Activated naive CD8-positive, alpha-beta T cell treated with anti-CD3 and anti-CD28 coated beads, Interleukin-2, amount 50 U/mL, for 24 hours (primary cell): ENCODE results near the gene OTOGL.
A peak's percentile ranks its signal among the peaks of the same experiment; 100 is the strongest.
"Not testable (repeated sequence)": the region's sequence is repeated elsewhere in the genome, so short reads cannot be mapped to it uniquely, and the experiment has no call there.

Experiments used
- ATAC-seq: fragments of 150-1000 bp; cut with Tn5 transposase; one replicate; pipeline ENCODE4 v1.10.0; 2021
- DNase-seq: peaks from one replicate; pipeline ENCODE4 v3.0.0; 2021
- H3K27ac Mint-ChIP-seq: one replicate; pipeline ENCODE4 v1.8.0; 2021; ENCODE audit warnings: mild to moderate bottlenecking, mixed read lengths
- H3K27me3 Mint-ChIP-seq: one replicate; pipeline ENCODE4 v1.8.0; 2021; ENCODE audit warnings: mixed read lengths
- H3K36me3 Mint-ChIP-seq: one replicate; pipeline ENCODE4 v1.8.0; 2021; ENCODE audit warnings: low read depth, mixed read lengths
- H3K4me1 Mint-ChIP-seq: one replicate; pipeline ENCODE4 v1.8.0; 2021; ENCODE audit warnings: mixed read lengths
- H3K4me3 Mint-ChIP-seq: one replicate; pipeline ENCODE4 v1.8.0; 2021; ENCODE audit warnings: mild to moderate bottlenecking, moderate library complexity, mixed read lengths
- H3K9me3 Mint-ChIP-seq: one replicate; pipeline ENCODE4 v1.8.0; 2021; ENCODE audit warnings: mixed read lengths

The OTOGL gene

DNA sequence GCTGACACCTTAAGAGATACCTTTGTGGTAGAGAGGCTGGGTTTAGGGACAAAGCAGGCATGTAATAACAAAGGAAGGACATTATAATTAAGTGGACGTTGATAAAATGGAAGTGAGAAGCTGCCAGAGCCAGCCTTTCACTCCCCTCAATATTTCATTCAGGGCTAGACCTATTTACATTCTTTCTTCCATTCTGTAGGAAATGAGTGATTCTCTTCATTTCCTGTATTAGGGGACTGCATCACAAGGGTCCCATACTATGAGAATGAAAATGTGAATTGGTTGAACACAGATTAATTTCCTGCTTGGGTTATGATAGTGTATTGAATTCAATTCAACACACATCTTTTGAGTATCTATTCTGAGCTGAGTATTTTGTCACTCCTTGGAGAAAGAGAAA, 143.0 kb downstream of the OTOGL start:
- DNase-seq (no peak), ATAC-seq (no peak)
- no peak overlapping the region for H3K4me3 Mint-ChIP-seq
- no peaks in the 10 kb centered on the region for H3K4me1 Mint-ChIP-seq
- H3K27me3 Mint-ChIP-seq, result no peaks in the 10 kb centered on the region
- H3K27ac Mint-ChIP-seq, result no peak overlapping the region
- peaks cover 2% of the 10 kb centered on the region for H3K36me3 Mint-ChIP-seq
- H3K9me3 Mint-ChIP-seq, result peaks cover 6% of the 10 kb centered on the region

DNA sequence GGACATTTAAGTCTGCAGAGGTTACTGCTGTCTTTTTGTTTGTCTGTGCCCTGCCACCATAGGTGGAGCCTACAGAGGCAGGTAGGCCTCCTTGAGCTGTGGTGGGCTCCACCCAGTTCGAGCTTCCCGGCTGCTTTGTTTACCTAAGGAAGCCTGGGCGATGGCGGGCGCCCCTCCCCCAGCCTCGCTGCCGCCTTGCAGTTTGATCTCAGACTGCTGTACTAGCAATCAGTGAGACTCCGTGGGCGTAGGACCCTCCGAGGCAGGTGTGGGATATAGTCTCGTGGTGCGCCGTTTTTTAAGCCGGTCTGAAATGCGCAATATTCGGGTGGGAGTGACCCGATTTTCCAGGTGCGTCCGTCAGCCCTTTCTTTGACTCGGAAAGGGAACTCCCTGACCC, 150.2 kb downstream of the OTOGL start:
- not testable (repeated sequence) for H3K27ac Mint-ChIP-seq, H3K36me3 Mint-ChIP-seq, H3K27me3 Mint-ChIP-seq, H3K9me3 Mint-ChIP-seq, ATAC-seq, H3K4me1 Mint-ChIP-seq, H3K4me3 Mint-ChIP-seq, DNase-seq

DNA sequence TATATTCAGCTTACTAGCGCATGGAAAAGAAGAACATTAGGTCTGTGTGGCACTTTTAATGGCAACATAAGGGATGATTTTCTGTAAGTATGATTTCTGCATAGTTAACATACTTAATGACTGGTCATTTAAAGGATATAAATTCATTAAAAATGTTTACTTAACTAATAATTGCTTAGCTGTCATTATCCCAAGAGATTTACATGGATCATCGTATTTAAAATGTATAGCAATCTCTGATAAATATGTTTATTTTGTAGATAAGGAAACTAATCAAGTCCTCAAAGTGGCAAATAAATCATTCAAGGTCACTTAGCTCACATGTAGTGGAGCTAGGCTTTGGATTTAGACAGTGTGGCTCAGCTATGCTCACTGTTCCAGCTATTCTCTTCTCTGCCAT, 158.6 kb downstream of the OTOGL start:
- H3K4me3 Mint-ChIP-seq, result no peak overlapping the region
- no peaks in the 10 kb centered on the region for H3K36me3 Mint-ChIP-seq
- no peaks in the 10 kb centered on the region for H3K9me3 Mint-ChIP-seq
- H3K27ac Mint-ChIP-seq, result no peak overlapping the region
- H3K27me3 Mint-ChIP-seq, result peaks cover 12% of the 10 kb centered on the region
- ATAC-seq, result no peak
- no peak for DNase-seq
- H3K4me1 Mint-ChIP-seq, result no peaks in the 10 kb centered on the region

DNA sequence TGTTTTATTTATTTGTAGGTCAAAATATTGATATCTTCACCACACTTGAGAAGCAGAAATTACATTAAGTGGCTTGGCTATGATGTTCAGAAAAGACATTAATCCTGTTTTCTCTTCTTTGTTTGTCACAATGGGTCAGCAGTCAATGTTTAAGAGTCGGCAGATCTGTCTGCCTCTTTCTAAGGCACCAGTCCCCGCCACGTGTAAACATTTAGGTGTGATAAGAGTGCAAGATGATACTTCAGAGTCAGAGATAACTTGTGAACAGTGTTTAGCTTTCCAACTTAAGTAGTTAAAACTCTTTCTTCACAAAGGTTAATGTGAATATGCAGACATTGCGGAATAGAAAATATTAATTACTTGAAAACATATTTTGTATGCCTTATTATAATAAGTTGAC, 160.9 kb downstream of the OTOGL start:
- H3K36me3 Mint-ChIP-seq, result no peaks in the 10 kb centered on the region
- DNase-seq (no peak), ATAC-seq (no peak)
- H3K4me3 Mint-ChIP-seq, result no peak overlapping the region
- peaks cover 17% of the 10 kb centered on the region for H3K27me3 Mint-ChIP-seq
- no peaks in the 10 kb centered on the region for H3K9me3 Mint-ChIP-seq
- H3K27ac Mint-ChIP-seq, result no peak overlapping the region
- H3K4me1 Mint-ChIP-seq, result no peaks in the 10 kb centered on the region

DNA sequence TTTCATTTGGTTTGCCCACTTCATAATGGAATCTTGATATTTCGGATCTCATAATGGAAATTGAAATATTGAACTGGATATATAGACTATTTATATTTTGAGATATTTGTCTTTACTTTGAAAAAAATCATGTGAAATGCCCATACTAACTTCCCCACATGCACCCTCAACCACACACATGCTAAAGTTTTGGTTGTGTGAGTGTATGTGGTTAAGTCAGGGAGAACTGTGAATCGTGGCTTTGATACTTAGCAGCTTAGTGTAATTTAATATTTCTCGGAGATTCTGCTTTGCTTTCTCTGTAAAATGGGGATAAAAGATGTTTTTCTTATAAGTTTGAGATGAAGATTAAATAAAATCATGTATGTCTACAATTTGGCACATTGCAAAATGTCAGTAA, 162.1 kb downstream of the OTOGL start:
- H3K36me3 Mint-ChIP-seq, result no peaks in the 10 kb centered on the region
- DNase-seq (no peak), ATAC-seq (no peak)
- no peaks in the 10 kb centered on the region for H3K4me1 Mint-ChIP-seq
- H3K4me3 Mint-ChIP-seq, result no peak overlapping the region
- H3K27ac Mint-ChIP-seq, result no peak overlapping the region
- no peaks in the 10 kb centered on the region for H3K9me3 Mint-ChIP-seq
- peaks cover 18% of the 10 kb centered on the region for H3K27me3 Mint-ChIP-seq

DNA sequence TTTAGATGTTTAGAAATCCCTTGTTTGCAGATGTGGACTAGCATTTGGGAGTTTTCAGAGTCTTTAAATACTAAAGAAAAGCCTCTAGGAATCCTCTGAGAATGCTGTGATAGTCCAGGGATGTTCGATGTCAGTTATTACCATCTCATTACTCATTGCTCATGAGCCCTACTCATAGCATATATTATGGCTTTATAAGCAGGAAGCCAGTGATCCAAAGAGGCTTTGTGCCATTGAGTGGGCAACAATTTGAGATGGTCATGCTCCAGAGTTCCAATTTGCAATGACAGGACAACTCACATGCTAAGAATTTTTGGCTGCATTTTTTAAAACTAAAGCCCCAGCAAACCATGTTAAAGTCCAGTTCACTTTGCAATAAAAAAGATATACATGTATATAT, 163.0 kb downstream of the OTOGL start:
- Mint-ChIP-seq H3K9me3 (no peaks in the 10 kb centered on the region), H3K4me3 (no peak overlapping the region), H3K36me3 (no peaks in the 10 kb centered on the region), H3K4me1 (no peaks in the 10 kb centered on the region), H3K27ac (no peak overlapping the region), H3K27me3 (peaks cover 12% of the 10 kb centered on the region)
- no peak for DNase-seq
- ATAC-seq, result no peak

DNA sequence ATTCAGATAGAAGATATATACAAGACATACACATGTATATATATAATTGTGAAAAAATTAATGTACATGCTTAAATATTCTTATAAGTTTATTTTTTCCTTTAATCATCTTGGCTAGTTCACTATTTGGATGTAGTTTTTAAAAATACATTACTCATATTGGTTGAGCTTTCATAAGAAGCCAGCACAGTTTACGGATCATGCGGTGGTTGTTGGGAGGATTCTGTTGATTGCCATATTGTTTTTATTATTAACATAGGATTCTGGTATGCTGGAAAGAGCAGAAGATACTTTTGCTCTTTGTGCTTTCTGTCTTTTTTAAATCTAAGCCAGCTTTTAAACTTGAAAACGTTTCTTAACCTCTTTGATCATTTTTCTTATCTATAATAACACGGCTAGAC, 163.4 kb downstream of the OTOGL start:
- H3K9me3 Mint-ChIP-seq, result no peaks in the 10 kb centered on the region

DNA sequence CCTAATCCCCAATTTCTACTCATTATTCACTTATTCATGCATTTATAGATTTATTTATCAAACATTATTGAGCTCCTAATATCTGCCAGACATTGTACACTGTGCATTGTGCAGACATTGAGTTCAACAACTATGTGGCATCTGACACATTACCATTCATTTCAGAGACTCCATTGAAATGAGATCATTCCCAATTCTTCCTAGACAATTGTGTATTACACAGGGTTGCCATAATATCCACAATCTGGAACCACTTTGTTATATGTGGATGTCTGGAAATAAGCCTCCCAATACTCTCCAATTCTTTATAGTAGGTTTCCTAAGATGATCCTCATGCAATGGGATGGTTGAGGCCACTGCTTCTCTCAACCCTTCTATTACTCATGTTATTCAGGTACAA, 165.0 kb downstream of the OTOGL start:
- Mint-ChIP-seq H3K9me3 (no peaks in the 10 kb centered on the region), H3K36me3 (no peaks in the 10 kb centered on the region)
- ATAC-seq, result no peak

More for the DNA sequence above, 163.4 kb downstream of the OTOGL start:
- Mint-ChIP-seq H3K4me1 (no peaks in the 10 kb centered on the region), H3K36me3 (no peaks in the 10 kb centered on the region), H3K4me3 (no peak overlapping the region), H3K27ac (no peak overlapping the region), H3K27me3 (peaks cover 11% of the 10 kb centered on the region)
- ATAC-seq (no peak), DNase-seq (no peak)

DNA sequence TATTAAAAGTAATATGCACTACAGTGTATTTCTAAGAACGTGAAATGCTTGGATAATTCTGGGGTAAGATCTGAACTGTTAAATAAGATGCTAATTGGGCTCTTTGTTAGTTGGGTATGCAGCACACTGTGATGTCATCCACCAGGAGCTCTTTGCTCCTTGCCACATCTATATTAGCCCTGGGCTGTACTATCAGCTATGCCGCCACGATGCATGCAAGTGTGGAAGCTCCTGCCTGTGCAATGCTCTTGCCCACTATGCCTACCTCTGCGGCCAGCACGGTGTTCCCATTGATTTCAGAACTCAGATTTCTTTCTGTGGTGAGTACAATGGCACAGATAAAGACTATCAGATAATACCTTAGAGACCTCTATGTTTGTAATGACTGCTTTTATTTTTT, 165.6 kb downstream of the OTOGL start:
- ATAC-seq (no peak), DNase-seq (no peak)
- Mint-ChIP-seq H3K4me1 (no peaks in the 10 kb centered on the region), H3K27ac (no peak overlapping the region), H3K4me3 (no peak overlapping the region), H3K36me3 (no peaks in the 10 kb centered on the region), H3K27me3 (peaks cover 13% of the 10 kb centered on the region), H3K9me3 (no peaks in the 10 kb centered on the region)

More for the DNA sequence above, 165.0 kb downstream of the OTOGL start:
- DNase-seq, result no peak
- Mint-ChIP-seq H3K27ac (no peak overlapping the region), H3K4me1 (no peaks in the 10 kb centered on the region), H3K27me3 (peaks cover 13% of the 10 kb centered on the region), H3K4me3 (no peak overlapping the region)

DNA sequence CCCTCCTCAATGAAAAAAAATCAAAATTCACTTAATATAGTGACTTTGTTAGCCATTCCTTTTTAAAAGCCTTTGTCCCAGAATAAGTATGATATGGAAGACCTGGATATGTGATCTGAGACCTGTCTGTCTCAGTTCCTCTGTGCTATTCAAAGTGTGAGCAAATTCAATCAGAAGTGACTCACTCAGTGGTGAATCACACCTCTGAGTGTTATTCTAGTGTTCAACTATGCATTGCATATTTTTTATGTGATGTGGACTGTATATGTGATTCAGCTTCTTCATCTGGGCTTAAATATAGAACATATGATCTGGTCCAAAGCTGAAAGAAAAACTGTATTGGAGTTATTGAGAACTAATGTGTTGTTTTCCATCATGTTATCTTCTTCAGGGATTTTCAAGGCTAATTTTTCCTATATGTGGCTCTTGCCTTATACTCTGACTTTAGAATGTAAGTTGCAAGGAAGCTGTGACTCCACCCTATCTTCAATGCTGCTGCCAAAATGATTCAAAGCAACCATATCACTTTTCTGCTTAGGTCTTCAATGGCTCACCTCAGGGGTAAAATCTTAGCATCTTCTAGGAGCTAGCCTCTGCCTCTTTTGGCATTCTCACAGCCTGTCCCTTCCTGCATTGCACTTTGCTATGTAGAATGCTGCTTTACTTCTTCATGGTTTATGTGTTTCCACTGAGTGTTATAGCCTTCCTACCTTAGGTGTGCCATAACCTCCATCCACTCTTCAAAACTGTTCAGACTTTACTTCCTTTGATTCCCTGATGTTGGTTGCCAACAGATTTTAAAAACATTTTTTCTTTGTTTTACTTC, 169.8 kb downstream of the OTOGL start:
- H3K27me3 Mint-ChIP-seq, result peaks cover 9% of the 10 kb centered on the region
- H3K9me3 Mint-ChIP-seq, result no peaks in the 10 kb centered on the region
- no peak for DNase-seq
- no peaks in the 10 kb centered on the region for H3K4me1 Mint-ChIP-seq
- no peaks in the 10 kb centered on the region for H3K36me3 Mint-ChIP-seq
- no peak overlapping the region for H3K4me3 Mint-ChIP-seq
- no peak overlapping the region for H3K27ac Mint-ChIP-seq
- ATAC-seq, result peak; percentile 68

DNA sequence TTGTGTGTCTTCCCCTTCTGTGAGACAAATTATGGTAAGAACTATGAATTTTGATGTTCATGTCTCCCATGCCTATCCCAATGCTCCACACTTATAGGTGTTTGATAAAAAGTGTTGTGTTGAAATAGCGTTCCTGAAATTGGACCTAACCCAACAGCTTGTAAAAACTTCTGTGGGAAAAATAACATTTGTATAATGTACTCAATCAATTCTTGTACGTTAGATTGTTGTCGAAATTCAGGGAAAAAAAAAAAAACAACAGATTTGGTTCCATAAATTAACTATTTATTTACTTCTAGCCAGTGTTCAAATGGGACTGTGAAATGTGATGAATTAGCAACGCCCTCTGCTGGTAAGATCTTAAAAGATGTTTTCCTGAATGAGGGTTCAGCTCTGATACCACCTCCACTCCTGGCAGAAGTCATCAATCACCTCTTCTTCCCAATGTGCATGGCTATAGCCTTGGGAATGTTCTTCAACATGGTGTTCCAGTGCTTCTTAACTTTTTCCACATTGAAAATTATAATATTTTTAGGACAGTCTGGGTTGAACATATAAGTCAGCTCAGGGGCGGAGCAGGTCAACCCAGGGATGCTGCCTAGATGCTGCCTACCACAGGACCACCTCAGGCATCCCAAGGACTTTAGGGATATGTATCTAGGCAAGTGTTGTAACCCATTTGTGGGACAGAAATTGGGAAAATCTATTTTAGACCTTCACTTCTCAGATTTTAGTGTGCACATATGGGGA, 170.6 kb downstream of the OTOGL start:
- H3K27me3 Mint-ChIP-seq, result peaks cover 4% of the 10 kb centered on the region
- ATAC-seq (no peak), DNase-seq (no peak)
- H3K36me3 Mint-ChIP-seq, result no peaks in the 10 kb centered on the region
- no peaks in the 10 kb centered on the region for H3K9me3 Mint-ChIP-seq
- H3K27ac Mint-ChIP-seq, result no peak overlapping the region
- no peak overlapping the region for H3K4me3 Mint-ChIP-seq
- no peaks in the 10 kb centered on the region for H3K4me1 Mint-ChIP-seq

DNA sequence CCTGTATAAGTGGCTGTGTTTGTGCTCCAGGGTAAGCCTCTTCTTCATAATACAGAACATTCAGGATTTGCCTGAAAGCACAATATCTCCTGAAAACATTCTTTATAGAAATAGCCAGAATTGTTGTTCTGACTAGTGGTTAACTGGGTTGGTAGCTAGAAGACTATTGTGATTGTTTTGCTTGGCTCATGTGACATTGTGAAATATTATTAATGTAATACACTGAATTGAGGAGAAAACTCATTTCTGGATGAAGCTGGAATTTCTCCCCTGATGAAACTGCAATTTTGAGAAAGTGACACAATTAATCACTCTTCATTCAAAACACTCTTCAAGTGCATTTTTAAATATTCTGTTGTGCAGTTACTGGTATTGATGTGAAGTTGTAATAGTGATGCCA, 172.4 kb downstream of the OTOGL start:
- no peak for ATAC-seq
- H3K4me1 Mint-ChIP-seq, result no peaks in the 10 kb centered on the region
- no peak for DNase-seq
- H3K27me3 Mint-ChIP-seq, result peaks cover 2% of the 10 kb centered on the region
- H3K9me3 Mint-ChIP-seq, result no peaks in the 10 kb centered on the region
- H3K36me3 Mint-ChIP-seq, result no peaks in the 10 kb centered on the region
- no peak overlapping the region for H3K27ac Mint-ChIP-seq
- no peak overlapping the region for H3K4me3 Mint-ChIP-seq

DNA sequence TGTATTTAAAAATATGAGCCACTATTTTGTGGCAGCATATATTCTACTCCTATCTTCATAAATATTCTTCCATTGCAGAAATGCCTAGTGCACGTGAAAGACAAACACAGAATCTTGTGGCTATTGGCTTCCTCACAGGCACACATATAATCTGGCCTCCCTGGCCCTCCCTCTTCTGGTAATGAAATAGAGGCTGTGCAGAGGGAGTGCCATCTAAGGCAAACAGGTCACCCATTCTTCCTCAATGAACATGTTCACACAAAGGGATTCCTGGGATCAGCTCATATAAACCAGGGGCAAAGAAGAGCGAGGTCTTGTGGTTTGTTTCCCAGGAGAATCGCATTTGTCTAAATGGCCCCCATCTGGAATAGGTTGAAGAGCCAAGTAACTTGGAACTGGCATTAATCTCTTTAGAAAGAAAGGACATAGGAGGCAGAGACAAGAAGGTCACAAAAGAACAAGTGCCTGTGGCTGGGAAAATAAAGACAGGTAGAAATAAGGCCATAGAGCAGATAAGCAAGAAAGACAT, 173.1 kb downstream of the OTOGL start:
- Mint-ChIP-seq H3K36me3 (no peaks in the 10 kb centered on the region), H3K27me3 (peaks cover 2% of the 10 kb centered on the region), H3K4me3 (no peak overlapping the region), H3K9me3 (no peaks in the 10 kb centered on the region), H3K4me1 (no peaks in the 10 kb centered on the region), H3K27ac (no peak overlapping the region)
- no peak for DNase-seq
- ATAC-seq, result no peak

DNA sequence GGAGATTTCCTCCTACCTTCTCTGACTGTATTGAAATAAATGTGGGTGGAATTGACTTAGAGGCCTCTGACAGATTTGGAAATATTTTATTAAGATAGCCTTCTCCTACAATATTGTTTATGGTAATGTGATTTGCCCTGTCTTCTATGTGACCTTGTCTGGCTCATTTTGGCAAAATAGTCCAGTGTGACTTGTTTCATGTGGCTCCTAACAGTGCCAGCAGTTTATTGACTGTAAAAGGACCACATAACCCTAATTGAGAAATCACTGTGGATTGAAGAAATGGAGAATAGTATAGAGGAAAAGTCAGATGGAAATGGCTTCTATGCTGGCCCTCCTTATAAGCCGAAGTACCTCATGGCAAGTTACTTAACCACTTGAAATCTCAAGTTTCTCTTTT, 173.8 kb downstream of the OTOGL start:
- Mint-ChIP-seq H3K36me3 (no peaks in the 10 kb centered on the region), H3K27me3 (no peaks in the 10 kb centered on the region), H3K27ac (no peak overlapping the region), H3K4me1 (no peaks in the 10 kb centered on the region), H3K4me3 (no peak overlapping the region), H3K9me3 (no peaks in the 10 kb centered on the region)
- DNase-seq (no peak), ATAC-seq (no peak)

DNA sequence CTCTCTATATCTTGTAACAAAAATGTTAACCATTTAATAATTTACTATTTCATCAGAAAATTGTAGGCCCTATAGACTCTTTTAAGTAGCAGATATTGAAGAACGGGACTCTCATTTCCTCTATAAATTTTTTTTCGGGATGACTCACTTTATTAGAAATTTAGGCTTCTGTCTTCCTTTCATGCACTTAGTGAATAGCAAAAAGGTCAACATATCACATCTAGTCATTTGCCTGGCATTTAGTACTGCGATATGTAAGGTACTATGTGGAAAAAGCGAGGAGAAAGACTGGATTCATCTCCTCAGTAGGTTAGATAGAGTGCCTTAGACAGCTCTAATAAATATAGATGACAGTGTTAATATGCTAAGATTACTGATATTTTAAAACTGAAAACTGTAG, 178.4 kb downstream of the OTOGL start:
- Mint-ChIP-seq H3K4me1 (no peaks in the 10 kb centered on the region), H3K27me3 (no peaks in the 10 kb centered on the region), H3K27ac (no peak overlapping the region), H3K36me3 (no peaks in the 10 kb centered on the region), H3K4me3 (no peak overlapping the region), H3K9me3 (no peaks in the 10 kb centered on the region)
- DNase-seq, result no peak
- no peak for ATAC-seq
